Activated CD4-positive, alpha-beta memory T cell treated with anti-CD3 and anti-CD28 coated beads for 36 hours (primary cell): ENCODE data around the gene C11orf24. TPM values are rescaled to one million over a fixed set of nuclear protein-coding genes. Genes with fewer than 3 reads are reported as not detected.
"Not testable (repeated sequence)": the region's sequence is repeated elsewhere in the genome, so short reads cannot be mapped to it uniquely, and the experiment has no call there.

Experiments used
- CTCF ChIA-PET: fragments of 350-600 bp; sonication (Branson Sonifier 250); formaldehyde crosslinking; loops from one replicate; lab custom pipeline; 2021; ENCODE audit warnings: antibody characterized with exemption, inconsistent platforms; lab: Charles Lee
- POLR2A ChIA-PET: fragments of 350-600 bp; sonication (Branson Sonifier 250); formaldehyde crosslinking; loops from one replicate; lab custom pipeline; 2021; ENCODE audit warnings: antibody characterized with exemption; lab: Charles Lee
- DNase-seq: peaks from one replicate; pipeline ENCODE4 v3.0.0-alpha.2; 2020
- H3K27ac Mint-ChIP-seq: one replicate; pipeline ENCODE4 v1.8.0; 2021; ENCODE audit warnings: mixed read lengths
- H3K27me3 Mint-ChIP-seq: one replicate; pipeline ENCODE4 v1.8.0; 2021; ENCODE audit warnings: mixed read lengths
- H3K36me3 Mint-ChIP-seq: one replicate; pipeline ENCODE4 v1.8.0; 2021; ENCODE audit warnings: mixed read lengths
- H3K4me1 Mint-ChIP-seq: one replicate; pipeline ENCODE4 v1.8.0; 2021; ENCODE audit warnings: low read depth, mixed read lengths
- H3K4me3 Mint-ChIP-seq: one replicate; pipeline ENCODE4 v1.8.0; 2021; ENCODE audit warnings: mild to moderate bottlenecking, mixed read lengths
- H3K9me3 Mint-ChIP-seq: one replicate; pipeline ENCODE4 v1.8.0; 2021; ENCODE audit warnings: mixed read lengths
- intact Hi-C: fragments of 100-400 bp; cut with micrococcal nuclease; formaldehyde crosslinking; loops from one replicate; pipeline ENCODE4 v1.15.1; 2023
- total RNA-seq, 2 experiments: library from RNA; stranded (reverse); gene quantifications; one replicate each; pipeline ENCODE4 v1.2.3, GENCODE V29; 2021

C11orf24 gene
- total RNA-seq, 2 experiments from 2014 or later, result 28.0 to 28.9 TPM

GRCh38 chr11:68258363-68258765 is 13.4 kb downstream of the C11orf24 start:
- H3K27ac Mint-ChIP-seq, result no peak overlapping the region
- peaks cover 6% of the 10 kb centered on the region for H3K36me3 Mint-ChIP-seq
- H3K27me3 Mint-ChIP-seq, result no peaks in the 10 kb centered on the region
- POLR2A ChIA-PET, result interaction anchor here (1.1 kb wide), 1 partner anchor 13 kb away, joined by 5 read pairs; the partner anchor contains the start of gene C11orf24
- CTCF ChIA-PET, result interaction anchor here (0.9 to 6.4 kb wide), 14 partner anchors 9 to 188 kb away, joined by 3 to 227 read pairs (median 6); partner anchors contain the start of gene C11orf24
- H3K4me1 Mint-ChIP-seq, result peaks cover 3% of the 10 kb centered on the region
- no peak for DNase-seq
- intact Hi-C loops, result no loop called here
- H3K9me3 Mint-ChIP-seq, result no peaks in the 10 kb centered on the region
- H3K4me3 Mint-ChIP-seq, result no peak overlapping the region

- intact Hi-C loops, result loop anchor here (1.0 to 2.0 kb wide), 3 partner anchors 40 to 189 kb away; no protein-coding TSS in a partner anchor
- no peak overlapping the region for H3K27ac Mint-ChIP-seq
- H3K9me3 Mint-ChIP-seq, result no peaks in the 10 kb centered on the region
- no peaks in the 10 kb centered on the region for H3K27me3 Mint-ChIP-seq
- peaks cover 3% of the 10 kb centered on the region for H3K4me1 Mint-ChIP-seq
- H3K4me3 Mint-ChIP-seq, result no peak overlapping the region
- POLR2A ChIA-PET, result interaction anchor here (0.5 to 1.2 kb wide), 3 partner anchors 14 to 50 kb away, joined by 3 to 5 read pairs (median 3); partner anchors contain the start of gene C11orf24
- peak; percentile 94 for DNase-seq
- CTCF ChIA-PET, result interaction anchor here (0.6 to 6.4 kb wide), 29 partner anchors 9 to 1138 kb away, joined by 3 to 227 read pairs (median 4); partner anchors contain the start of gene C11orf24
- peaks cover 6% of the 10 kb centered on the region for H3K36me3 Mint-ChIP-seq
These were observed 14.1 kb downstream of the C11orf24 start for GRCh38 chr11:68257477-68258362.

- Mint-ChIP-seq H3K4me1 (peaks cover 5% of the 10 kb centered on the region), H3K9me3 (peaks cover 2% of the 10 kb centered on the region), H3K36me3 (no peaks in the 10 kb centered on the region), H3K4me3 (no peak overlapping the region), H3K27me3 (no peaks in the 10 kb centered on the region), H3K27ac (no peak overlapping the region)
- POLR2A ChIA-PET, result no interaction called here
- intact Hi-C loops, result loop anchor here (2.0 kb wide), 2 partner anchors 126 to 190 kb away; no protein-coding TSS in a partner anchor
- CTCF ChIA-PET, result interaction anchor here (2.3 to 6.4 kb wide), 3 partner anchors 15 to 43 kb away, joined by 10 to 227 read pairs (median 28); partner anchors contain the start of gene C11orf24
- no peak for DNase-seq
These were observed 15.4 kb downstream of the C11orf24 start for GRCh38 chr11:68256331-68256741.

DNA sequence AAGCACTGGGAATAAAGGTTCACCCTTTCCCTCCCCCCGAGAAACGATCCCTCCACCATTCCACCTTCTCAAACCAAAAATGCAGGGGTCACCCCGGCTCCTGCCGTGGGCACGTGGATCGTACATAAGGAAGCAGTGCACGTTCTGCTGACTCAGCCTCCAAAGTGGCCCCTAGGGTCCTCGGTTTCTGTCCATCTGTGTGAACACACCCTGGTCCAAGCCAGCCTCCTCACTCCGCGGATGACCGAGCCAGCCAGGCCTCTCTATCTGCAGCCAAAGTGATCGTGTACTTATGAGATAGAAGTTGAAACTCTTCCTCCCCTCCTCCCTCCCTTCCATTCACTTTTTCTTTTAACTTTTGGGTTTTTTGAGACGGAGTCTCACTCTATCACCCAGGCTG is 16.2 kb downstream of the C11orf24 start:
- ChIA-PET POLR2A (no interaction called here), CTCF (interaction anchor here (6.4 kb wide), 1 partner anchor 44 kb away, joined by 227 read pairs; no protein-coding TSS in a partner anchor)
- no peaks in the 10 kb centered on the region for H3K36me3 Mint-ChIP-seq
- intact Hi-C loops, result no loop called here
- no peak for DNase-seq
- peaks cover 2% of the 10 kb centered on the region for H3K9me3 Mint-ChIP-seq
- H3K27ac Mint-ChIP-seq, result no peak overlapping the region
- peaks cover 9% of the 10 kb centered on the region for H3K4me1 Mint-ChIP-seq
- no peaks in the 10 kb centered on the region for H3K27me3 Mint-ChIP-seq
- no peak overlapping the region for H3K4me3 Mint-ChIP-seq

GRCh38 chr11:68254421-68254820 is 17.4 kb downstream of the C11orf24 start:
- CTCF ChIA-PET, result interaction anchor here (1.4 kb wide), 1 partner anchor 192 kb away, joined by 3 read pairs; no protein-coding TSS in a partner anchor
- POLR2A ChIA-PET, result no interaction called here
- Mint-ChIP-seq H3K27me3 (no peaks in the 10 kb centered on the region), H3K4me3 (no peak overlapping the region), H3K36me3 (no peaks in the 10 kb centered on the region), H3K4me1 (peaks cover 9% of the 10 kb centered on the region), H3K9me3 (peaks cover 8% of the 10 kb centered on the region), H3K27ac (no peak overlapping the region)
- DNase-seq, result no peak
- intact Hi-C loops, result no loop called here

DNA sequence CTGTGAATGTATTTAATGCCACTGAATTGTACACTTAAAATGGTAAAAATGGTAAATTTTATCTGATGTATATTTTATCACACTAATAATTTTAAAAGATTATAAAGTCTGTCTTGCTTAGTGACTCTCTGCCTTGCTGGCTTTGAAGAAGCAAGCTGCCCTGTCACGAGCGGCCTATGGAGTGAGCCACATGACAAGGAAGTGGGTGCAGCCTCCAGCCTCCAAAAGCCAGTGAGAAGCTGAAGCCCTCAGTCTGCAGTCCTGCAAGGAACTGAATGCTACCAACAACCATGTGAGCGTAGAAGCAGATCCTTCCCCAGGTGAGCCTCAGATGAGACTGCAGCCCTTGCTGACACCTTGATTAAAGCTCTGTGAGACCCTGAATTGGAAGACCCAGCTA is 20.0 kb downstream of the C11orf24 start:
- no peak overlapping the region for H3K4me3 Mint-ChIP-seq
- POLR2A ChIA-PET, result interaction anchor here (1.0 kb wide), 1 partner anchor 20 kb away, joined by 3 read pairs; the partner anchor contains the start of gene C11orf24

GRCh38 chr11:68244912-68245311 is 26.9 kb downstream of the C11orf24 start:
- not testable (repeated sequence) for H3K36me3 Mint-ChIP-seq

More for the DNA sequence above, 20.0 kb downstream of the C11orf24 start:
- intact Hi-C loops, result no loop called here
- no peak for DNase-seq
- CTCF ChIA-PET, result interaction anchor here (0.6 to 2.2 kb wide), 5 partner anchors 9 to 52 kb away, joined by 3 to 6 read pairs (median 4); no protein-coding TSS in a partner anchor
- H3K27ac Mint-ChIP-seq, result no peak overlapping the region
- H3K4me1 Mint-ChIP-seq, result peaks cover 6% of the 10 kb centered on the region
- no peaks in the 10 kb centered on the region for H3K36me3 Mint-ChIP-seq
- peaks cover 13% of the 10 kb centered on the region for H3K9me3 Mint-ChIP-seq
- no peaks in the 10 kb centered on the region for H3K27me3 Mint-ChIP-seq

DNA sequence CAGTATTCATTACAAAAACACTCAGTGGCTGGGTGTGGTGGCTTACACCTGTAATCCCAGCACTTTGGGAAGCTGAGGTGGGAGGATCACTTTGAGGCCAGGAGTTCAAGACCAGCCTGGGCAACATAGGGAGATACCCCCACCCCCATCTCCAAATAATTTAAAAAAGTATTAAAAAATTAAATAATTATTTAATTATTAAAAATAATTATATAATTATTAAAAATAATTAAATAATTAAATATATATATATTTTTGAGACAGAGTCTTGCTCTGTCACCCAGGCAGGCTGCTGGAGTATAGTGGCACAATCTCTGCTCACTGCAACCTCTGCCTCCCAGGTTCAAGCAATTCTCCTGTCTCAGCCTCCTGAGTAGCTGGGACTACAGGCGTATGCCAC is 27.9 kb downstream of the C11orf24 start:
- CTCF ChIA-PET, H3K9me3 Mint-ChIP-seq, intact Hi-C loops, H3K4me3 Mint-ChIP-seq, H3K4me1 Mint-ChIP-seq, POLR2A ChIA-PET, H3K36me3 Mint-ChIP-seq, DNase-seq, H3K27ac Mint-ChIP-seq, H3K27me3 Mint-ChIP-seq: not testable (repeated sequence)

More at GRCh38 chr11:68244912-68245311, 26.9 kb downstream of the C11orf24 start:
- H3K4me3 Mint-ChIP-seq, H3K27ac Mint-ChIP-seq, H3K4me1 Mint-ChIP-seq, H3K27me3 Mint-ChIP-seq, intact Hi-C loops, CTCF ChIA-PET, DNase-seq: not testable (repeated sequence)
- POLR2A ChIA-PET, result interaction anchor here (0.5 kb wide), 1 partner anchor 807 kb away, joined by 3 read pairs; no protein-coding TSS in a partner anchor
- peaks cover 12% of the 10 kb centered on the region for H3K9me3 Mint-ChIP-seq

- POLR2A ChIA-PET, result no interaction called here
These were observed 29.2 kb downstream of the C11orf24 start for GRCh38 chr11:68242616-68243015.

DNA sequence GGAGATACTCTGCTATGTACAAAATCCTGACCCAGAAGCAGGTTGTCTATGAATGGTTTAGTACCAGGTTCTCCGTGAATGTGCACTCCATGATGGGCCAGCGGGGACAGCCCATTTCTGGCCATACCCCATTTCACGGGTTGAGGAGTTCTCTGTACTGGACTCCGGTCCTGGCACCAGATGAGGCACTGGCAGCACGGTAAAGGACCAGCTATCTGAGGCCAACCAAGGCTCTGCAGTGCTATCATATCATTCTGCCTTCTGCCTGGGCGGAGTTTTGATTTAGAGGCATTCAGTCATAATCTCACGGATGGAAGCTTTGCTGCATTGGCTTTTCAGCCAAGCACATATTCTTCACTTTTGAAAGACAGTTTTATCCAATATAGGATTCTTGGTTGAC is 40.2 kb downstream of the C11orf24 start:
- H3K27ac Mint-ChIP-seq, result no peak overlapping the region
- POLR2A ChIA-PET, result no interaction called here
- intact Hi-C loops, result no loop called here
- peaks cover 1% of the 10 kb centered on the region for H3K27me3 Mint-ChIP-seq
- CTCF ChIA-PET, result interaction anchor here (1.4 kb wide), 1 partner anchor 26 kb away, joined by 5 read pairs; no protein-coding TSS in a partner anchor
- H3K4me1 Mint-ChIP-seq, result no peaks in the 10 kb centered on the region
- DNase-seq, result no peak
- no peak overlapping the region for H3K4me3 Mint-ChIP-seq
- peaks cover 24% of the 10 kb centered on the region for H3K9me3 Mint-ChIP-seq
- peaks cover 7% of the 10 kb centered on the region for H3K36me3 Mint-ChIP-seq

More at GRCh38 chr11:68242616-68243015, 29.2 kb downstream of the C11orf24 start:
- Mint-ChIP-seq H3K4me1 (no peaks in the 10 kb centered on the region), H3K36me3 (peaks cover 5% of the 10 kb centered on the region), H3K9me3 (peaks cover 3% of the 10 kb centered on the region), H3K27me3 (peaks cover 5% of the 10 kb centered on the region), H3K27ac (no peak overlapping the region), H3K4me3 (no peak overlapping the region)
- CTCF ChIA-PET, result interaction anchor here (0.7 kb wide), 1 partner anchor 9 kb away, joined by 3 read pairs; no protein-coding TSS in a partner anchor
- DNase-seq, result no peak
- intact Hi-C loops, result no loop called here

- Mint-ChIP-seq H3K36me3 (peaks cover 7% of the 10 kb centered on the region), H3K27ac (no peak overlapping the region), H3K4me1 (no peaks in the 10 kb centered on the region), H3K4me3 (no peak overlapping the region), H3K27me3 (peaks cover 1% of the 10 kb centered on the region), H3K9me3 (peaks cover 24% of the 10 kb centered on the region)
- ChIA-PET POLR2A (no interaction called here), CTCF (no interaction called here)
- intact Hi-C loops, result no loop called here
- DNase-seq, result no peak
These were observed 42.2 kb downstream of the C11orf24 start for GRCh38 chr11:68229601-68230000.

DNA sequence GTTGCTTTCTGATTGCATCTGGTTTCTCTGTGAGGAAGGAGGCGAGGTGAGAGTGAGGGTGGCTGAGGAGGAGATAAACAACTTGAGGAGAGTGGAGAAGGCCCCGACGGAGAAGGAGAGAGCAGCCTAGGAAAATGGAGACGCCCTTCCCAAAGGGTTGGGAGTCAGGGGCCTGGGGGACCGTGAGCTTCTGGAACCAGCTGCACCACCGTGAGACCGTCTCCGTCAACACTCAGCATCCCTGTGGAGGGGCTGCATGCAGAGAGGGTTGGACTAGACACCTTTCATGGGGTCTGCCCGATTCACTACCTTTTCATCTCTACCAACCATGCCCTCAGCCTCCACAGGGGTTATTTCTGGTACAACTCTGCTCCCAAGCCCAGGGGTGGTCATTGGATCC is 45.4 kb downstream of the C11orf24 start:
- Mint-ChIP-seq H3K36me3 (peaks cover 7% of the 10 kb centered on the region), H3K9me3 (peaks cover 24% of the 10 kb centered on the region), H3K4me3 (no peak overlapping the region), H3K4me1 (no peaks in the 10 kb centered on the region), H3K27me3 (no peaks in the 10 kb centered on the region), H3K27ac (no peak overlapping the region)
- intact Hi-C loops, result no loop called here
- ChIA-PET CTCF (no interaction called here), POLR2A (no interaction called here)
- no peak for DNase-seq
